Skeletal muscle satellite cell (primary cell): Measurements from ENCODE around the gene CACNA1S.

Experiments
- H3K27me3 ChIP-seq: 2 replicates; pipeline ENCODE4 v1.7.0; 2013; ENCODE audit warnings: low read length; ENCODE audit not compliant: control insufficient read depth, insufficient read depth
- H3K36me3 ChIP-seq: 2 replicates; pipeline ENCODE4 v1.7.0; 2013; ENCODE audit warnings: mild to moderate bottlenecking, control low read depth, low read length; ENCODE audit not compliant: insufficient read depth
- H3K4me1 ChIP-seq: 2 replicates; pipeline ENCODE4 v1.7.0; 2013; ENCODE audit warnings: low read length; ENCODE audit not compliant: control insufficient read depth, insufficient read depth
- H3K4me2 ChIP-seq: 2 replicates; pipeline ENCODE4 v1.7.0; 2013; ENCODE audit warnings: mild to moderate bottlenecking, low read length
- H3K4me3 ChIP-seq: 2 replicates; pipeline ENCODE4 v1.7.0; 2013; ENCODE audit warnings: low read length
- H3K9ac ChIP-seq: 2 replicates; pipeline ENCODE4 v1.7.0; 2013; ENCODE audit warnings: mild to moderate bottlenecking, low read depth, low read length, moderate library complexity
- H3K9me3 ChIP-seq: replicated peaks from 2 replicates; pipeline ENCODE4 v1.7.0; 2013; ENCODE audit warnings: mild to moderate bottlenecking, control low read depth, low read length

The CACNA1S gene

DNA sequence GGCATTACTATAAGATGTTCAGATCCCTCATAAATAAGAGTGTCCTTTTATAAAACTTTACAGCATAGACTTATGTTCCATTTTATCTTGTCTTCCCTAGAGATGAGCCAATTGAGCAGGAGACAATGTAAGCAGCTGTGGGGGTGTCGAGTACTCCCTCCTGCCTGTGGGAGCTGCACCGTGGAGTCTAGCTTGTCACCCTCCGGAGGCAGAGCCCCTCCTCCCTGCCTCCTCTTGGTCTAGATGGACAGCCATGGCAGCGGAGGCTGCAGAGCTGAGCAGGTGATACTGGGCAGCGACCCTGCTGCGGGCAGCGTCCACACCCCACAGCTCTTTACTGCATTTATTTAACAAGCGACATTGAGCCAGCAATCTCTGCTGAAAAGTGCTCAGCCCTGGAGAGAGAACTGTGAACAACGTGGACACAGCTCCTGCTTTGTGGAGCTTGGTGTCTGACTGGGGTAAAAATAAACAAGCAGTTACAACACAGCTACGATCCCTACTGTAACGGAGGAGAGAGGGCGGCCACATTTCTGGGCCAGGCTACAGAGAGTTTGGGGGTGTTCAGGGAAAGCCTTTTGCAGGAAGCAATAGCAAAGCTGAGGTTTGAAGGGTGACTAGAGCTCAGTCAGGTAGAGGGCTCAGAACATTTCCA, 75.9 kb downstream of the CACNA1S start:
- Histone ChIP-seq H3K4me2 (no peak overlapping the region), H3K9ac (no peak overlapping the region), H3K9me3 (no peaks in the 10 kb centered on the region), H3K4me1 (no peaks in the 10 kb centered on the region), H3K27me3 (peaks cover 79% of the 10 kb centered on the region), H3K4me3 (no peak overlapping the region), H3K36me3 (no peaks in the 10 kb centered on the region)

DNA sequence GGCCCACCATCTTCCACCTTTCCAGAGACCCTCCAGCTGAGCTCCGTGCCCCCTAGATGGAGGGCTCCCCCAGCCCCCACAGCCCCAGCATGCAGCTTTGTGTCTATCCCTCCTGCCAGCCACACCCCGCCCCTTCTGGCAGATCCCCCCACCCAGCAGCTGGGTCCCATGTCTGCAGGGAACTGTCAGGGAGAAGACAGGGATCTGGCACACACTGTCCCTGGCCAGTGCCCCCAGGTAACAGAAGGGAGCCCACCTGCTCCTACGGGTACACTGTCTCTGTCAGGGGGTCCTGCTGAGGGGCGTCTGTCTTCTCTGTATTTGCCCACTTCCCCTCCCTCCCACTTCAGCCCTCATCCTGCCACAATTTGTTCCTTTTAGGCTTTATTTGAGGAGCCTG, 77.6 kb downstream of the CACNA1S start:
- H3K4me2 ChIP-seq = no peak overlapping the region
- peaks cover 84% of the 10 kb centered on the region for H3K27me3 ChIP-seq
- H3K9ac ChIP-seq = no peak overlapping the region

GRCh38 chr1:201032408-201032807, 79.8 kb downstream of the CACNA1S start:
- Histone ChIP-seq H3K36me3 (no peaks in the 10 kb centered on the region), H3K4me1 (no peaks in the 10 kb centered on the region), H3K9ac (no peak overlapping the region), H3K4me2 (no peak overlapping the region), H3K9me3 (no peaks in the 10 kb centered on the region), H3K27me3 (peaks cover 85% of the 10 kb centered on the region), H3K4me3 (no peak overlapping the region)

More for the DNA sequence above, 77.6 kb downstream of the CACNA1S start:
- Histone ChIP-seq H3K9me3 (no peaks in the 10 kb centered on the region), H3K4me1 (no peaks in the 10 kb centered on the region), H3K36me3 (no peaks in the 10 kb centered on the region), H3K4me3 (no peak overlapping the region)

DNA sequence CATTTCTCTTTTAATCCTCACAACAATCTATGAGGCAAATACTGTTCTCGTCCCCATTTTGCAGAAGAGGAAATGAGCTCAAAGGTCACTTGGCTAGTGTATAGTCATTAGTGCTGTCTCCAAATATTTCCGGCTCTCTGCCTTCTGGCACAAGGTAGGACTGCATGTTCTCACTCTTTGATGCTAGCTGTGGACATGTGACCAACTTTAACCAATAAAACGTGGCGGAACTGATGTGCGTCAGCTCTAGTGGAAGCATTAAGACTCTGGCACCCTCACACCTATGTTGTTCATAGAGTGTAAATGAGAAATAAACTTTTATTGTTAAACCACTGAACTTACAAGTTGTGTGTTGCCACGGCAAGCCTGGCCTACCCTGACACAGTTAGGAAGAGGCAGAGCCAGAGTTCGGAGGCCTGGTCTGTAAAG, 83.8 kb downstream of the CACNA1S start:
- Histone ChIP-seq H3K4me3 (no peak overlapping the region), H3K4me2 (no peak overlapping the region), H3K9ac (no peak overlapping the region), H3K9me3 (no peaks in the 10 kb centered on the region), H3K36me3 (no peaks in the 10 kb centered on the region), H3K4me1 (no peaks in the 10 kb centered on the region), H3K27me3 (peaks cover 84% of the 10 kb centered on the region)

GRCh38 chr1:201026836-201027235, 85.4 kb downstream of the CACNA1S start:
- peaks cover 83% of the 10 kb centered on the region for H3K27me3 ChIP-seq
- no peaks in the 10 kb centered on the region for H3K4me1 ChIP-seq
- H3K4me3 ChIP-seq = no peak overlapping the region
- no peak overlapping the region for H3K9ac ChIP-seq
- no peaks in the 10 kb centered on the region for H3K36me3 ChIP-seq
- no peak overlapping the region for H3K4me2 ChIP-seq
- no peaks in the 10 kb centered on the region for H3K9me3 ChIP-seq

DNA sequence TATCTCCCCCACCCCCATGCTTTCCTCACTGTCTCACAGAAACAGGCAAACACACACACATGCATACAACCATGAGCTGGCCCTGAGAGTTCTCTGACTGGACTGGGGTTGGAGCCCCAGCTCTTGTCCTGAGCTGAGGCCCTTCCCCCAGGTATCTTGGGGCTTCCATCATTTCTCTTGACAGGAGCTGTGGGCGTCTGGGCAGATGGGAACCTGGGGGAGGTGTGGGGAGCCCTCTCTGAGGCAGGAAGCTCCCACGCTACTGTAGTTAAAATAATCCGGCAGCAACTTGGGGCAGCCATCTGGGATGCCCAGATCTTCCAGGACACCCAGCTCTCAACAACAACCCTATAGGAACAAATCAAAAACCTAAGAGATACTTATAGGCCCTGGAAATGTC, 86.0 kb downstream of the CACNA1S start:
- H3K4me1 ChIP-seq = no peaks in the 10 kb centered on the region
- no peak overlapping the region for H3K4me2 ChIP-seq
- H3K36me3 ChIP-seq = no peaks in the 10 kb centered on the region
- H3K4me3 ChIP-seq = no peak overlapping the region
- H3K9ac ChIP-seq = no peak overlapping the region
- H3K9me3 ChIP-seq = no peaks in the 10 kb centered on the region
- peaks cover 79% of the 10 kb centered on the region for H3K27me3 ChIP-seq

- Histone ChIP-seq H3K4me3 (no peak overlapping the region), H3K4me2 (no peak overlapping the region), H3K4me1 (no peaks in the 10 kb centered on the region), H3K9ac (no peak overlapping the region), H3K36me3 (no peaks in the 10 kb centered on the region), H3K9me3 (no peaks in the 10 kb centered on the region), H3K27me3 (peaks cover 75% of the 10 kb centered on the region)
Measured at GRCh38 chr1:201025571-201026002, 86.6 kb downstream of the CACNA1S start.

DNA sequence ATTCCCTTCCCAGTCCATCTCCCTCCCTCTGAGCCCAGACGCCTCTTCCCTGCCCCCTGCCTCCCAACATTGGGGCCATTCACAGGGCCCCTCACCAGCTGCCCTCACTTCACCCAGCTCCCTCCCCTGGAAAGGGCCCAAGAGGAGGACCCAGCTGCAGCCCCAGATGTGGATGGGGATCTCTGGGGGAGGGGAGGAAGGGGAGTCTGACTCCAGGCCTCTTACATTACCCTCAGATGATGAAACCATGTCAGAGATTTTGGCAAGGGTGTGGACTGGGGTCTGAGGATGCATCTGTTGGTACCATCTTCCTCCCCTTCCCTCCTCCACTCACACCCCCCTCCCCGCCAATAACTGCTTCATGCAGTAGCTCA, 87.6 kb downstream of the CACNA1S start:
- H3K9me3 ChIP-seq = no peaks in the 10 kb centered on the region
- no peaks in the 10 kb centered on the region for H3K4me1 ChIP-seq
- peaks cover 74% of the 10 kb centered on the region for H3K27me3 ChIP-seq
- no peak overlapping the region for H3K4me2 ChIP-seq
- no peak overlapping the region for H3K4me3 ChIP-seq
- H3K9ac ChIP-seq = no peak overlapping the region
- H3K36me3 ChIP-seq = no peaks in the 10 kb centered on the region

DNA sequence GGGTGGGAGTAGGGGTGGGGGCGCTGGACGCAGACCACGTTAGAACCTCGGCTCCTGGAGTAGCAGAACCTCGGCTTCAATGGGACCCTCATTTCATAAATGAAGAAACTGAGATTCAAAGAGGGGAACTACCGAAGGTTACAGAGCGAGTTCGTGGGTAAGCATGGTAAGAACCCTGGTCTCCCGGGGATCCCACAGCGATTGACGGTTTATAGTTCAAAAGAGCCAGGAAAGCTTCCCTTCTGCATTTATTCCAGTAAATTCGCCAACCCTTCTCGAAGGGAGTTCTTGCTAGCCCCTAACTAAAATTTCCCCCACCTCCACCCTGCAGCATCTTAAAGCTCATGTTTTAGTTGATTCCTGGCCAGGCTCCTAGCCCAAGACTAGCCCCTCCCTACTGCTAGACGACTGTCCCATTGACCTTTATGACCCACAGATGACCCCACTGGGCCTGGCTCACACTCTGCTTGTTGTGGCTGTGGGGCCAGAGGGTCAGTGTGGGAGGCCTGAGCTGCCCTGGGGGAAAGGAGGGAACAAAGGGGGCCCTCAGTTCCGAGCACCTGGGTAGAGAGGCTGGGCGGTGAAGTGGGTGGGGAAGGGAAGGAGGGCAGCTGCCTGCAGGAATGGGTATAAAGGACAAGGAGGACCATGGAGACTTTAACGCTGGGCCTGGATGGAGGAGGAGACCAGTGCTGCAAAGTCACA, 88.2 kb downstream of the CACNA1S start:
- Histone ChIP-seq H3K4me2 (no peak overlapping the region), H3K4me1 (no peaks in the 10 kb centered on the region), H3K9me3 (no peaks in the 10 kb centered on the region), H3K36me3 (no peaks in the 10 kb centered on the region), H3K27me3 (peaks cover 69% of the 10 kb centered on the region), H3K4me3 (no peak overlapping the region), H3K9ac (no peak overlapping the region)

- Histone ChIP-seq H3K27me3 (peaks cover 65% of the 10 kb centered on the region), H3K4me2 (peak within 1 kb of the TSS; percentile 75), H3K9ac (no peak within 1 kb of the TSS), H3K4me1 (no peaks in the 10 kb centered on the region), H3K4me3 (peak within 1 kb of the TSS; percentile 57), H3K9me3 (no peaks in the 10 kb centered on the region), H3K36me3 (no peaks in the 10 kb centered on the region)
Measured at GRCh38 chr1:201023517-201023902, 88.7 kb downstream of the CACNA1S start, which contains the start of gene KIF21B. TSS of gene KIF21B (minus strand) at chr1:201023714. CDS start at chr1:201023383, 331 bp downstream.

DNA sequence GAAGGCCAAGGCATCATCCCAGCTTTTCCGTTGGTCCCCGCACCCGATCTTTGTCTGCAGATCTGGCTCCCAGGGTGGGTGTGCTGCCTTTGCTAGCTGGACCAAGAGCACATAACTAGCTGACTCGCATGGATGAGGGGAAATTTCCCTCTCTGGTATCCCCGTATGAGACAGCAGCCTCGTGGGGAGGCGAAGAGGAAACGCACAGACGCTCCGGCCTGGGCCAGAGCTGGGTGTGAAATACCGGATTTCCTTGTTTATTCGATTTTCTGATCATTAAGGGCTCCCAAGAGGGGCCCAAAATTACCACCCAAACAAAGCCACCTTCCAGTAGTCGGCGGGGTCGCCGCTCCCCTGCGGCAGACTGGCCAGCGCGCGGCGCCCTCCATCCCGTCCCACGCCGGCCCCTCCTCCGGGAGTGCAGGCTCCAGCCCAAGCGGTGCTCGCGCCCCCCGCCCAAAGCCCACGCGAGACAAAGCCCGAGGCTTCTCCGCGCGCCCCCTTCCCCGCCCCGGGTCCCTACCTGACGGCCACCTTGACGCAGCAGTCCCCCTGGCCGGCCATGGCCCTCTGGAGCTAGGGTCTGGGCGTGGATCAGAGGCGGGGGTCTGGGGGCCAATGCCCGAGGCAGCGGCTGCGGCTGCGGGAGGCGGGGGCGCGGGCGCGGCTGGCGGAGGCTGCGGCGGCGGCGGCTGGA, 89.3 kb downstream of the CACNA1S start:
- Histone ChIP-seq H3K36me3 (no peaks in the 10 kb centered on the region), H3K4me2 (peak overlapping the region; percentile 75), H3K9ac (no peak overlapping the region), H3K4me3 (peak overlapping the region; percentile 57), H3K27me3 (peaks cover 65% of the 10 kb centered on the region), H3K4me1 (no peaks in the 10 kb centered on the region), H3K9me3 (no peaks in the 10 kb centered on the region)
